Neural crest cell (in vitro differentiated cells): ENCODE data around the gene AMMECR1. TPM values are rescaled to one million over a fixed set of nuclear protein-coding genes. Genes with fewer than 3 reads are reported as not detected.
"Not testable (repeated sequence)": the region's sequence is repeated elsewhere in the genome, so short reads cannot be mapped to it uniquely, and the experiment has no call there.

ENCODE experiments used
- DNase-seq: peaks from one replicate; pipeline ENCODE4 v3.0.0; 2021; ENCODE audit warnings: low read depth, mixed read lengths, low spot score
- H3K27ac Mint-ChIP-seq: one replicate; pipeline ENCODE4 v1.8.0; 2021; ENCODE audit warnings: mild to moderate bottlenecking, mixed read lengths; ENCODE audit not compliant: unreplicated experiment
- H3K27me3 Mint-ChIP-seq: 2 replicates; pipeline ENCODE4 v1.8.0; 2021; ENCODE audit warnings: low read depth, mild to moderate bottlenecking, mixed read lengths
- H3K36me3 Mint-ChIP-seq: 2 replicates; pipeline ENCODE4 v1.8.0; 2021; ENCODE audit warnings: low read depth, mild to moderate bottlenecking, mixed read lengths
- H3K4me1 Mint-ChIP-seq: 2 replicates; pipeline ENCODE4 v1.8.0; 2021; ENCODE audit warnings: mixed read lengths
- H3K4me3 Mint-ChIP-seq: one replicate; pipeline ENCODE4 v1.8.0; 2021; ENCODE audit warnings: mild to moderate bottlenecking, mixed read lengths
- H3K9me3 Mint-ChIP-seq: 2 replicates; pipeline ENCODE4 v1.8.0; 2021; ENCODE audit warnings: mixed read lengths
- total RNA-seq: library from RNA; stranded (reverse); gene quantifications from 2 replicates; pipeline ENCODE4 v1.2.1, GENCODE V29; 2021
- TF ChIP-seq, protein P1 (sequence below): fragments of 200-600 bp; sonication (generic); conservative IDR thresholded peaks from 2 replicates; pipeline ENCODE4 v1.5.0; 2021; ENCODE audit warnings: antibody characterized with exemption, mild to moderate bottlenecking

Gene AMMECR1
- total RNA-seq, 1 donor from 2014 or later = 20.4 TPM

DNA sequence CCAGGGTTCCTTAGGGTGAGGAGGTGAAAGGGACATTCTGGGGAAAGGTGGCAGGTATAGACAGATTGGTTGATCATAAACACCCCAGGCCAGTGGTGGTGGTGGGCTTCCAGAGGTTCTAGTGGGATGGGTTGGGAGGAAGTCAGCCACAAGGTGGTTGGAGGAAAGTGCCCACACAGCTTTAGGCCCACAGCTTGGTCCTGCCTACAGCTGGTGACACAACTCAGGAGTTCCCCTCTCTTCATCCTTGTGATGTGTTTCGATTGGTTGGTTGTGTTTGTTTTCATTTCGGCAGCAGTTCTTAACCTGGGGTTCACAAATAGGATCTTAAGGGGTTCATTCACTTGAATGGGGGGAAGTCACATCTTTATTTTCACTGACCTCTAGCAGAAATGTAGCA lies 158.0 kb downstream of the AMMECR1 start:
- H3K9me3 Mint-ChIP-seq = no peaks in the 10 kb centered on the region
- no peak overlapping the region for H3K27ac Mint-ChIP-seq
- no peaks in the 10 kb centered on the region for H3K27me3 Mint-ChIP-seq
- DNase-seq = no peak
- H3K4me1 Mint-ChIP-seq = no peaks in the 10 kb centered on the region
- TF ChIP-seq, protein P1, sequence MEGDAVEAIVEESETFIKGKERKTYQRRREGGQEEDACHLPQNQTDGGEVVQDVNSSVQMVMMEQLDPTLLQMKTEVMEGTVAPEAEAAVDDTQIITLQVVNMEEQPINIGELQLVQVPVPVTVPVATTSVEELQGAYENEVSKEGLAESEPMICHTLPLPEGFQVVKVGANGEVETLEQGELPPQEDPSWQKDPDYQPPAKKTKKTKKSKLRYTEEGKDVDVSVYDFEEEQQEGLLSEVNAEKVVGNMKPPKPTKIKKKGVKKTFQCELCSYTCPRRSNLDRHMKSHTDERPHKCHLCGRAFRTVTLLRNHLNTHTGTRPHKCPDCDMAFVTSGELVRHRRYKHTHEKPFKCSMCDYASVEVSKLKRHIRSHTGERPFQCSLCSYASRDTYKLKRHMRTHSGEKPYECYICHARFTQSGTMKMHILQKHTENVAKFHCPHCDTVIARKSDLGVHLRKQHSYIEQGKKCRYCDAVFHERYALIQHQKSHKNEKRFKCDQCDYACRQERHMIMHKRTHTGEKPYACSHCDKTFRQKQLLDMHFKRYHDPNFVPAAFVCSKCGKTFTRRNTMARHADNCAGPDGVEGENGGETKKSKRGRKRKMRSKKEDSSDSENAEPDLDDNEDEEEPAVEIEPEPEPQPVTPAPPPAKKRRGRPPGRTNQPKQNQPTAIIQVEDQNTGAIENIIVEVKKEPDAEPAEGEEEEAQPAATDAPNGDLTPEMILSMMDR = no peak
- H3K4me3 Mint-ChIP-seq = no peak overlapping the region
- H3K36me3 Mint-ChIP-seq = no peaks in the 10 kb centered on the region

- no peak overlapping the region for H3K27ac Mint-ChIP-seq
- H3K27me3 Mint-ChIP-seq = no peaks in the 10 kb centered on the region
- DNase-seq = no peak
- H3K4me3 Mint-ChIP-seq = no peak overlapping the region
- no peaks in the 10 kb centered on the region for H3K9me3 Mint-ChIP-seq
- TF ChIP-seq, protein P1 = no peak
- H3K36me3 Mint-ChIP-seq = no peaks in the 10 kb centered on the region
- no peaks in the 10 kb centered on the region for H3K4me1 Mint-ChIP-seq
Observed at GRCh38 chrX:110159235-110159634, 158.7 kb downstream of the AMMECR1 start.

DNA sequence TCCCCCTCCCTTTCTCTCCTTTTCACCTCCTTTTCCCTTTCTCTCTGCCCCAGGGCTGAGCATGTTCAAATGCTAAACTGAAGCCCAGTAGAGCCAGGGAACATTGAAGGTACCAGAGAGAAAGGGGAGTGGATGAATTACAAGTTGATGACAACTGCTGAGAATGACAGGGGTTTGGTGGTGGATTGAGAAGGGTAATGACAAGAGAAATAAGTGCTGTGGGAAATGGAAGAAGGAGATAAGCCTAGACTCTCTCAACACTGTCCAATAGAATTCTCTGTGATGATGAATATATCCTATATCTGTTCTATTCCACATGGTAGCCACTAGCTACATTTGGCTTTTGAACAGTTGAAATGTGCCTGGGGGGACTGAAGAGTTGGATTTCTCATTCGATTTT lies 160.4 kb downstream of the AMMECR1 start:
- Mint-ChIP-seq H3K4me3 (no peak overlapping the region), H3K36me3 (no peaks in the 10 kb centered on the region), H3K27ac (no peak overlapping the region), H3K4me1 (no peaks in the 10 kb centered on the region), H3K9me3 (no peaks in the 10 kb centered on the region), H3K27me3 (no peaks in the 10 kb centered on the region)
- no peak for DNase-seq
- TF ChIP-seq, protein P1 = no peak

DNA sequence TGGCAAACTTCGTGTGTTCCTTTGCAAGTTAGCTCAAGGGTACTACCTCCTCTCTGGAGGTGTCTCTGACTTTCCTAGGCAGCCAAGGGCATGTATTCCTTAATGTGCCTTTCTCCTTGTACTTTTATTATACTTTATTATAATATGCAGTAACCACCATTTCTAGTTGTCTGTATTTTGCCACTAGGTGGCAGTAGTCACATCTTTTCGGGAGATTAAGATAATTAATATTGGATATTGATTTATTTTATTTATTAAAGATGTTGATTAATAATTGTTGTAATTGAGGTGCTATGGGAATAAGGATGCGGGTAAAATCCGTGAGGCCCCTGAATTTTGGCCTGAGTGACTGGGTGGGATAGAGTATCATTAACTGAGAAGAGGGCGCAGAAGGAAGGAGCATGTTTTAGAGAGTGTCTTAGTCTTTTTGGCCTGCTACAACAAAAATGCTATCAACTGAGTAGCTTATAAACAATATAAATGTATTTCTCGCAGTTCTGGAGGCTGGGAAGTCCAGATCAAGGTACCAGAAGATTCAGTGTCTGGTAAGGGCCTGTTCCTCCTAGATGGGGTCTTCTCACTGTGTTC lies 161.6 kb downstream of the AMMECR1 start:
- Mint-ChIP-seq H3K36me3 (no peaks in the 10 kb centered on the region), H3K4me1 (no peaks in the 10 kb centered on the region), H3K9me3 (no peaks in the 10 kb centered on the region), H3K27ac (no peak overlapping the region), H3K4me3 (no peak overlapping the region), H3K27me3 (no peaks in the 10 kb centered on the region)
- DNase-seq = no peak
- TF ChIP-seq, protein P1 = peak; percentile 83

DNA sequence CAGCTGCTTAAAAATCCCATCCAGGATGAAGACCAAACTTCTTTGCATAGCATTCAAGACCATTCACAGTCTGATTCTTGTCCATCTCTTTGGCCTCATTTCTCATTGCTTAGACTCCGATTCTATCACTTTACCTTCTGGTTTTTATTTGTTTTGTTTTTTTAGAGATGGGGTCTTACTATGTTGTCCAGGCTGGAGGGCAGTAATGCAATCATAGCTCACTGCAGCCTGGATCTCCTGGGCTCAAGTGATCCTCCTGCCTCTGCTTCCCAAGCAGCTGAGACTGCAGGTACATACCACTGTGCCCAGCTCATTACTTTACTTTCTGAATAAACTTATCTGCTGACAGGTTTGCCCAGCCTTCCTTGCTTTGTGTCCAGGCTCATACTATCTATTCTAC lies 162.1 kb downstream of the AMMECR1 start:
- TF ChIP-seq, protein P1 = no peak
- H3K4me1 Mint-ChIP-seq = no peaks in the 10 kb centered on the region
- no peak for DNase-seq
- no peaks in the 10 kb centered on the region for H3K27me3 Mint-ChIP-seq
- H3K27ac Mint-ChIP-seq = no peak overlapping the region
- no peaks in the 10 kb centered on the region for H3K36me3 Mint-ChIP-seq
- H3K4me3 Mint-ChIP-seq = no peak overlapping the region
- H3K9me3 Mint-ChIP-seq = no peaks in the 10 kb centered on the region

- H3K36me3 Mint-ChIP-seq, H3K27me3 Mint-ChIP-seq, H3K9me3 Mint-ChIP-seq, H3K4me3 Mint-ChIP-seq, DNase-seq, H3K27ac Mint-ChIP-seq, H3K4me1 Mint-ChIP-seq: not testable (repeated sequence)
Observed at GRCh38 chrX:110154328-110154727, 163.6 kb downstream of the AMMECR1 start.
